Mammary epithelial cell (primary cell): ENCODE data around the gene DNAJC3.

Experiments used
- CTCF ChIP-seq, 2 donors: IDR thresholded peaks in 1 of 2; conservative IDR thresholded peaks in 1 of 2; 2 replicates each; pipeline ENCODE4 v1.5.1; 2011 to 2012; ENCODE audit warnings: inconsistent platforms in 2 of 2, low read length in 2 of 2, mild to moderate bottlenecking in 2 of 2, control low read depth in 1 of 2, low read depth in 1 of 2; ENCODE audit not compliant: insufficient read depth in 1 of 2; ENCODE audit errors: extremely low read depth in 1 of 2
- EZH2 ChIP-seq: IDR thresholded peaks from 2 replicates; pipeline ENCODE4 v1.6.1; 2012; ENCODE audit warnings: low read length, inconsistent platforms, borderline replicate concordance

GRCh38 chr13:95801825-95802224, 124.9 kb downstream of the DNAJC3 start:
- no peak for TF ChIP-seq CTCF (conservative IDR thresholded peaks at IDR 0.05 in 1 of 2, IDR thresholded peaks at IDR 0.05 in 1 of 2; ENCODE audit: extremely low read depth in 1 of 2, insufficient read depth in 1 of 2, low read depth in 1 of 2, low read length in 2 of 2)
- no peak for TF ChIP-seq EZH2
